Fibroblast of gingiva (primary cell): ENCODE data around the gene PARM1.

Experiments
- DNase-seq: peaks from one replicate; pipeline ENCODE4 v3.0.0-alpha.2; 2011; ENCODE audit warnings: low read depth

Gene PARM1

GRCh38 chr4:75081561-75081960, 148.6 kb downstream of the PARM1 start:
- DNase-seq: no peak

- no peak for DNase-seq
Observed at GRCh38 chr4:75087416-75087815, 154.5 kb downstream of the PARM1 start.

GRCh38 chr4:75087865-75088264, 154.9 kb downstream of the PARM1 start:
- no peak for DNase-seq

- DNase-seq: no peak
Observed at GRCh38 chr4:75089206-75089605, 156.3 kb downstream of the PARM1 start.

GRCh38 chr4:75099321-75099720, 166.4 kb downstream of the PARM1 start:
- no peak for DNase-seq
